Measurements from ENCODE around the gene RAB23.

The RAB23 gene

GRCh38 chr6:57138026-57138425, 84.1 kb downstream of the RAB23 start:
- DNase-seq (ENCODE audit: low read depth in 2 of 2, low spot score in 1 of 2) = no peak

GRCh38 chr6:57137350-57137749, 84.8 kb downstream of the RAB23 start:
- DNase-seq (ENCODE audit: low read depth in 2 of 2, low spot score in 1 of 2) = no peak

All from stimulated activated CD8-positive, alpha-beta memory T cell treated with anti-CD3 and anti-CD28 coated beads, Interleukin-4, amount 100 ng/mL, for 1 hour (primary cell).